GM23248 (cell line): Measurements from ENCODE around the gene TRIM43B.
"Not testable (repeated sequence)": the region's sequence is repeated elsewhere in the genome, so short reads cannot be mapped to it uniquely, and the experiment has no call there.

ENCODE experiments used
- EZH2 ChIP-seq: fragments of 200-600 bp; sonication (generic); IDR thresholded peaks from 2 replicates; pipeline ENCODE4 v1.6.1; 2018; ENCODE audit warnings: antibody characterized with exemption, mild to moderate bottlenecking; ENCODE audit not compliant: insufficient read depth, poor library complexity, severe bottlenecking
- EZH2phosphoT487 ChIP-seq: fragments of 200-600 bp; sonication (generic); IDR thresholded peaks from 2 replicates; pipeline ENCODE4 v1.6.1; 2018; ENCODE audit warnings: antibody characterized with exemption, moderate library complexity, mild to moderate bottlenecking, low read depth; ENCODE audit not compliant: insufficient read depth

- TF ChIP-seq EZH2, EZH2phosphoT487: not testable (repeated sequence)
Observed at GRCh38 chr2:95433373-95433772, 51.2 kb downstream of the TRIM43B start.
